ENCODE results near the gene CCDC63. TPM values are rescaled to one million over a fixed set of nuclear protein-coding genes. Genes with fewer than 3 reads are reported as not detected.

CCDC63 gene
- total RNA-seq, 4 donors from 2014 or later, result not detected

- Histone ChIP-seq H3K36me3 (no peaks in the 10 kb centered on the region), H3K9me3 (no peaks in the 10 kb centered on the region), H3K27ac (no peak within 1 kb of the TSS), H3K4me3 (no peak within 1 kb of the TSS), H3K27me3 (peaks cover 49% of the 10 kb centered on the region), H3K4me1 (no peaks in the 10 kb centered on the region)
- no peak for ATAC-seq
- WGBS, 2 donors (ENCODE audit: low coverage in 1 of 2), result 72 to 87% methylated on average over 6 to 9 of the region's 22 CpGs
- no peak for TF ChIP-seq EP300 (IDR thresholded peaks at IDR 0.05)
- no peak for TF ChIP-seq POLR2A (IDR thresholded peaks at IDR 0.05)
- no peak for TF ChIP-seq CTCF (IDR thresholded peaks at IDR 0.05)
Measured at GRCh38 chr12:110920324-110920910, 73.6 kb downstream of the CCDC63 start, which contains the start of gene MYL2. MYL2 (minus strand) TSS chr12:110920579; CDS start chr12:110920529, 50 bp downstream.

GRCh38 chr12:110921262-110921661, 74.5 kb downstream of the CCDC63 start:
- Histone ChIP-seq H3K36me3 (no peaks in the 10 kb centered on the region), H3K4me1 (no peaks in the 10 kb centered on the region), H3K27me3 (peaks cover 53% of the 10 kb centered on the region), H3K4me3 (no peak overlapping the region), H3K27ac (no peak overlapping the region), H3K9me3 (no peaks in the 10 kb centered on the region)
- 53 to 78% methylated on average over 3 to 8 of the region's 10 CpGs for WGBS, 2 donors (ENCODE audit: low coverage in 1 of 2)
- no peak for ATAC-seq
- TF ChIP-seq POLR2A (IDR thresholded peaks at IDR 0.05), result no peak

- Histone ChIP-seq H3K27me3 (peaks cover 54% of the 10 kb centered on the region), H3K4me3 (no peak overlapping the region), H3K36me3 (no peaks in the 10 kb centered on the region), H3K27ac (no peak overlapping the region), H3K4me1 (no peaks in the 10 kb centered on the region), H3K9me3 (no peaks in the 10 kb centered on the region)
- WGBS, 2 donors (ENCODE audit: low coverage in 1 of 2), result 53 to 57% methylated on average over 5 of the region's 7 CpGs
- ATAC-seq, result no peak
- TF ChIP-seq EP300 (IDR thresholded peaks at IDR 0.05), result no peak
- no peak for TF ChIP-seq POLR2A (IDR thresholded peaks at IDR 0.05)
- no peak for TF ChIP-seq CTCF (IDR thresholded peaks at IDR 0.05)
- TF ChIP-seq POLR2AphosphoS5 (IDR thresholded peaks at IDR 0.05), result no peak
Measured at GRCh38 chr12:110922652-110923051, 75.9 kb downstream of the CCDC63 start.

GRCh38 chr12:110923192-110923591, 76.4 kb downstream of the CCDC63 start:
- Histone ChIP-seq H3K36me3 (no peaks in the 10 kb centered on the region), H3K4me3 (no peak overlapping the region), H3K4me1 (no peaks in the 10 kb centered on the region), H3K27ac (no peak overlapping the region), H3K27me3 (peaks cover 57% of the 10 kb centered on the region), H3K9me3 (no peaks in the 10 kb centered on the region)
- no peak for ATAC-seq
- 86 to 96% methylated on average over 3 to 4 of the region's 4 CpGs for WGBS, 2 donors (ENCODE audit: low coverage in 1 of 2)
- TF ChIP-seq POLR2AphosphoS5 (IDR thresholded peaks at IDR 0.05) (no peak), CTCF (IDR thresholded peaks at IDR 0.05) (no peak)

GRCh38 chr12:110923692-110924334, 77.0 kb downstream of the CCDC63 start:
- no peaks in the 10 kb centered on the region for H3K36me3 ChIP-seq
- no peak overlapping the region for H3K4me3 ChIP-seq
- no peak overlapping the region for H3K27ac ChIP-seq
- no peaks in the 10 kb centered on the region for H3K4me1 ChIP-seq
- H3K9me3 ChIP-seq, result no peaks in the 10 kb centered on the region
- no CpG with 5 or more reads among the region's 9 CpGs for WGBS, 2 donors (ENCODE audit: low coverage in 1 of 2)
- peaks cover 59% of the 10 kb centered on the region for H3K27me3 ChIP-seq
- ATAC-seq, result no peak
- TF ChIP-seq EP300 (IDR thresholded peaks at IDR 0.05) (no peak), CTCF (IDR thresholded peaks at IDR 0.05) (no peak), POLR2A (IDR thresholded peaks at IDR 0.05) (no peak), POLR2AphosphoS5 (IDR thresholded peaks at IDR 0.05) (no peak)

Data from gastroesophageal sphincter (tissue), 4 donors.